Aorta (tissue), 5 donors: ENCODE data around the gene LAMA4. TPM values are rescaled to one million over a fixed set of nuclear protein-coding genes. Genes with fewer than 3 reads are reported as not detected.
A peak's percentile ranks its signal among the peaks of the same experiment; 100 is the strongest.

Experiments
- ATAC-seq: fragments of 200-7000 bp; cut with Tn5 transposase; one replicate; pipeline ENCODE4 v1.9.1; 2022; ENCODE audit warnings: moderate library complexity; ENCODE audit not compliant: low FRiP score
- DNase-seq, 2 donors: peaks; one replicate each; pipeline ENCODE4 v3.0.0-alpha.2; 2020
- H3K27ac ChIP-seq, 2 donors: one replicate each; pipeline ENCODE4 v1.5.1; 2013; ENCODE audit warnings: low read length in 2 of 2, mild to moderate bottlenecking in 2 of 2, moderate library complexity in 2 of 2, control low read depth in 1 of 2, inconsistent platforms in 1 of 2, low read depth in 1 of 2
- H3K27me3 ChIP-seq, 2 donors: one replicate each; pipeline ENCODE4 v1.6.1; 2013; ENCODE audit warnings: control low read depth in 1 of 2, low read length in 1 of 2, mild to moderate bottlenecking in 1 of 2, moderate library complexity in 1 of 2; ENCODE audit not compliant: insufficient read depth in 2 of 2, control insufficient read depth in 1 of 2
- H3K36me3 ChIP-seq, 2 donors: one replicate each; pipeline ENCODE4 v1.6.1; 2013; ENCODE audit warnings: control low read depth in 1 of 2, low read length in 1 of 2, mild to moderate bottlenecking in 1 of 2; ENCODE audit not compliant: insufficient read depth in 2 of 2, control insufficient read depth in 1 of 2
- H3K4me1 ChIP-seq, 2 donors: one replicate each; pipeline ENCODE4 v1.6.1; 2013; ENCODE audit warnings: low read length in 2 of 2, control low read depth in 1 of 2, mild to moderate bottlenecking in 1 of 2, moderate library complexity in 1 of 2; ENCODE audit not compliant: insufficient read depth in 2 of 2, control insufficient read depth in 1 of 2
- H3K4me3 ChIP-seq, 2 donors: one replicate each; pipeline ENCODE4 v1.5.1; 2013; ENCODE audit warnings: low read length in 2 of 2, control low read depth in 1 of 2, mild to moderate bottlenecking in 1 of 2
- H3K9me3 ChIP-seq: one replicate; pipeline ENCODE4 v1.6.1; 2013; ENCODE audit warnings: mild to moderate bottlenecking, low read length; ENCODE audit not compliant: control insufficient read depth
- WGBS, 2 donors: extraction: QIAGEN DNeasy Blood & Tissue Kit; methylation state at CpG; one replicate each; pipeline ENCODE4 v1.1.7; 2013; 5-methylcytosine and 5-hydroxymethylcytosine counted together
- intact Hi-C, 2 donors: fragments of 100-400 bp; cut with DNase I; formaldehyde crosslinking; loops; one replicate each; pipeline versions ENCODE4 v1.14.2 to v1.15.0; 2022
- polyA plus RNA-seq, 2 donors: library from polyadenylated mRNA; stranded (reverse); fragments of 200-250 nt; gene quantifications; one replicate each; pipeline ENCODE4 v1.2.3, GENCODE V29; 2013
- total RNA-seq, 2 donors: library from RNA; stranded (reverse); fragmentation: NEBNext Ultra II Directional; extraction: Animal tissue kit (Norgen Biotek cat#: 25700); gene quantifications; one replicate each; pipeline ENCODE4 v1.2.1, GENCODE V29; 2021
- donor health status: healthy with polysubstance abuse.
- donor health status: Bipolar disorder and iron deficiency.
- donor health status: DM: no; HTN: no; CAD: no.
- donor health status: DM: no; HTN: no; CAD: no.
- donor health status: DM: yes; HTN: yes; CAD: no.

Gene LAMA4
- total and polyA plus RNA-seq, 4 donors: 7.8 to 150 (median 67.5) TPM

GRCh38 chr6:112086744-112087135 is 167.6 kb downstream of the LAMA4 start:
- Histone ChIP-seq H3K4me3 (peak overlapping the region; percentile 94 to 98), H3K27me3 (no peaks in the 10 kb centered on the region), H3K4me1 (no peaks in the 10 kb centered on the region), H3K9me3 (no peaks in the 10 kb centered on the region), H3K27ac (peak overlapping the region in 1 of 2 donors; percentile 71), H3K36me3 (no peaks in the 10 kb centered on the region)
- intact Hi-C loops: no loop called here
- no peak for DNase-seq
- ATAC-seq: peak; percentile 21
- 0% methylated on average over 8 of the region's 8 CpGs for WGBS, 2 donors

- intact Hi-C loops: no loop called here
- no peak for DNase-seq
- ATAC-seq: no peak
- 70 to 71% methylated on average over 8 of the region's 8 CpGs for WGBS, 2 donors
- H3K27me3 ChIP-seq: no peaks in the 10 kb centered on the region
- H3K36me3 ChIP-seq: no peaks in the 10 kb centered on the region
- no peak overlapping the region for H3K4me3 ChIP-seq
- H3K27ac ChIP-seq: no peak overlapping the region
- H3K9me3 ChIP-seq: no peaks in the 10 kb centered on the region
- H3K4me1 ChIP-seq: no peaks in the 10 kb centered on the region
Observed at GRCh38 chr6:112085286-112086065, 168.9 kb downstream of the LAMA4 start.

DNA sequence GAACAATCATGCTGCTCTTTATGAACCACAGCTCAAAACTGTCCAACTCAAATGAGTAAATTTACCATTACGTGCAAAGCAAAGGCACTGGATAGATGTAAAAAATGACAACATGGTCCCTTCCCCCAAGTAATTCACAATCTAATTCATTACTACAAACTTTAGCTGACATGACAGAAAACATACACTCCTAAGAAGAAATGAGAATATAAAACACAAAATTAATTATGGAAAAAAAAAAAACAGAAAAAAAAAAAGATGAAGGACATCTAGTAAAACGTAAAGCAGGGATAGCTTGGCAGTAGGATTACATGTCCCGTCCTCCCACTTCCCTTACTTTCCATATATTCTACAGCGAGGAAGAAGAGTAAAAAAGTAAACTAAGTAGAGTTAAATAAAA is 172.8 kb downstream of the LAMA4 start:
- no peaks in the 10 kb centered on the region for H3K36me3 ChIP-seq
- H3K9me3 ChIP-seq: no peaks in the 10 kb centered on the region
- no peak overlapping the region for H3K27ac ChIP-seq
- intact Hi-C loops: no loop called here
- no peaks in the 10 kb centered on the region for H3K4me1 ChIP-seq
- ATAC-seq: no peak
- H3K27me3 ChIP-seq: no peaks in the 10 kb centered on the region
- DNase-seq: no peak
- no peak overlapping the region for H3K4me3 ChIP-seq
- 90 to 91% methylated on average over 4 of the region's 4 CpGs for WGBS, 2 donors

DNA sequence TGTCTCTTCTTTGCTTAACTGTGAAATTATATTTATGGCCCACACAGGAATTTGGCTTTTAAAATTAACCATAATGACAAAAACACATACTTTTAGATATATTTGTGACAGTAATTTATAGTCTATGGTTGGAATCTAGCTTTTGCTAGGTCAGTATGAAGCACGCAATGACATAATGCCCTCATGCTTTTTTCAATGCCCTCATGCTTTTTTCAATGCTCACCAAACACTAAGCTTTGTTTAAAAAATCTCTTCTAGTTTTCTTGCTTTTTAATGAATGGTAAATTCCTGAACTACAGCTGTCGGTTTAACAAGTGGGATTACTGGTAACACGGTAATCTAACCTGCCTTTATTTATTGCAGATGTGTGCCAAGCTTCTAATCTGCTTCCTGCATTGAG is 187.8 kb downstream of the LAMA4 start:
- intact Hi-C loops: no loop called here
- 68 to 69% methylated on average over 3 of the region's 3 CpGs for WGBS, 2 donors
- no peak for ATAC-seq

GRCh38 chr6:112065426-112065986 is 188.9 kb downstream of the LAMA4 start:
- Histone ChIP-seq H3K27ac (no peak overlapping the region), H3K36me3 (no peaks in the 10 kb centered on the region), H3K9me3 (no peaks in the 10 kb centered on the region), H3K4me1 (no peaks in the 10 kb centered on the region), H3K4me3 (no peak overlapping the region), H3K27me3 (no peaks in the 10 kb centered on the region)
- 52 to 58% methylated on average over 6 of the region's 6 CpGs for WGBS, 2 donors
- DNase-seq (no peak), ATAC-seq (no peak)
- intact Hi-C loops: no loop called here

More for the DNA sequence above, 187.8 kb downstream of the LAMA4 start:
- no peak for DNase-seq
- no peak overlapping the region for H3K27ac ChIP-seq
- H3K4me1 ChIP-seq: no peaks in the 10 kb centered on the region
- no peaks in the 10 kb centered on the region for H3K27me3 ChIP-seq
- H3K9me3 ChIP-seq: no peaks in the 10 kb centered on the region
- H3K36me3 ChIP-seq: no peaks in the 10 kb centered on the region
- no peak overlapping the region for H3K4me3 ChIP-seq

DNA sequence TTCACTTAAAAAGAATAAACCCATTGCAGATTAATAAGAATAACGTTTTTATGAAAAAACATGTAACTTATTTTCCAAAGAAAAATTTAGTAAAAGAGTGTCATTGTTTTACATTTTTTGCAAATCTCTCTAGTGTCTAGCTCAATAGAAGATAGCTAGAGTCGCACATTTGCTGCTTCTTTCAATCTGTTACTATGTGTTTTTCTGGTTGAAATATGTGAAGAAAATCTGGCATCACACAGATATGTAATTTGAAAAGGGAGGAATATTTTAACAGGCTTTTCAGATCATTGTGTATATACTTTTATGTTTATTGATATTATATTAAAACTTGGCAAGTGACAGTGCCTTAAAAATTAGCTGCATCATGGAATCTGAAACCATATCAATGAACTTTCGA is 191.4 kb downstream of the LAMA4 start:
- DNase-seq (no peak), ATAC-seq (no peak)
- Histone ChIP-seq H3K36me3 (no peaks in the 10 kb centered on the region), H3K27ac (no peak overlapping the region), H3K9me3 (no peaks in the 10 kb centered on the region), H3K4me1 (no peaks in the 10 kb centered on the region), H3K4me3 (no peak overlapping the region), H3K27me3 (no peaks in the 10 kb centered on the region)
- intact Hi-C loops: no loop called here
- WGBS, 2 donors: 88 to 89% methylated on average over 3 of the region's 3 CpGs

DNA sequence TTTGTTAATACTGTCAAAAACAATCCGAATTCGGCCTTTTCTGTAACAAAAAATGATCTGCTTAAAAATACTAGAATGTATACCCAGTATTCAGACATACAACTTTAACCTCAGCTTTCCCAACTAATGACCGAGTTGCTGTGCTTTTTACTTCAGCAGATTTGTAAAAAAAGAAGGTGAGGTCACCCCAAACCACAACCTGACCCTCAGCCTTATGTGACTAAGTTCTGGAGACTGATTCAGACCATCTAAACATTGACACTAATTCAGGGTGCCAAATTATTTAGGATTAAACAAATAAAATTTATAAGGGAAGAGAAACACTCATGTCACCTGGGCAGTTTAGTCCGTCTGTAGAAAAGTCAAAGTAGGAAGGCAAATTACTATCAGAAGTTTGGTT is 192.8 kb downstream of the LAMA4 start:
- DNase-seq: no peak
- 93 to 98% methylated on average over 4 of the region's 4 CpGs for WGBS, 2 donors
- H3K27me3 ChIP-seq: no peaks in the 10 kb centered on the region
- ATAC-seq: no peak
- intact Hi-C loops: no loop called here
- H3K9me3 ChIP-seq: no peaks in the 10 kb centered on the region
- no peak overlapping the region for H3K27ac ChIP-seq
- no peak overlapping the region for H3K4me3 ChIP-seq
- no peaks in the 10 kb centered on the region for H3K4me1 ChIP-seq
- H3K36me3 ChIP-seq: no peaks in the 10 kb centered on the region
